Loucy (cell line): ENCODE measurements around the gene MARCHF6.

Experiments
- H2AFZ ChIP-seq: fragments of 200-600 bp; sonication (generic); 2 replicates; pipeline ENCODE4 v1.6.0; 2016; ENCODE audit warnings: antibody characterized with exemption, mild to moderate bottlenecking, low read length, moderate library complexity
- H3F3A ChIP-seq: fragments of 200-600 bp; 2 replicates; pipeline ENCODE4 v1.6.0; 2016; ENCODE audit warnings: antibody characterized with exemption, low read depth, mild to moderate bottlenecking
- H3K27me3 ChIP-seq: fragments of 200-600 bp; sonication (generic); 2 replicates; pipeline ENCODE4 v1.6.1; 2014; ENCODE audit warnings: low read length, mild to moderate bottlenecking; ENCODE audit not compliant: insufficient read depth, poor library complexity, severe bottlenecking
- H3K36me3 ChIP-seq: fragments of 200-600 bp; sonication (generic); 2 replicates; pipeline ENCODE4 v1.6.1; 2016; ENCODE audit warnings: low read length; ENCODE audit not compliant: insufficient read depth
- H3K4me1 ChIP-seq: fragments of 200-600 bp; sonication (generic); 2 replicates; pipeline ENCODE4 v1.5.1; 2014; ENCODE audit warnings: low read length, mild to moderate bottlenecking; ENCODE audit not compliant: insufficient read depth, poor library complexity, severe bottlenecking
- H3K4me2 ChIP-seq: fragments of 200-600 bp; sonication (generic); 2 replicates; pipeline ENCODE4 v1.6.0; 2014; ENCODE audit warnings: antibody characterized with exemption, low read length, low read depth, mild to moderate bottlenecking; ENCODE audit not compliant: poor library complexity, severe bottlenecking
- H3K4me3 ChIP-seq: fragments of 200-600 bp; sonication (generic); 2 replicates; pipeline ENCODE4 v1.5.1; 2014; ENCODE audit warnings: low read length, mild to moderate bottlenecking, mixed read lengths; ENCODE audit not compliant: poor library complexity, severe bottlenecking
- H3K79me2 ChIP-seq: fragments of 200-600 bp; sonication (generic); 2 replicates; pipeline ENCODE4 v1.6.1; 2014; ENCODE audit warnings: low read length; ENCODE audit not compliant: insufficient read depth
- H3K9ac ChIP-seq: fragments of 200-600 bp; sonication (generic); 2 replicates; pipeline ENCODE4 v1.6.0; 2014; ENCODE audit warnings: mild to moderate bottlenecking, low read depth, low read length, moderate library complexity; ENCODE audit not compliant: poor library complexity, severe bottlenecking
- H3K9me2 ChIP-seq: fragments of 200-600 bp; sonication (generic); replicated peaks from 2 replicates; pipeline ENCODE4 v1.6.1; 2016; ENCODE audit warnings: low read depth, low read length, mixed read lengths
- H3K9me3 ChIP-seq: fragments of 200-600 bp; sonication (generic); 2 replicates; pipeline ENCODE4 v1.6.1; 2014; ENCODE audit warnings: mild to moderate bottlenecking, antibody characterized with exemption, low read length, low read depth; ENCODE audit not compliant: insufficient read depth
- H4K20me1 ChIP-seq: fragments of 200-600 bp; sonication (generic); 2 replicates; pipeline ENCODE4 v1.6.0; 2014; ENCODE audit warnings: antibody characterized with exemption, low read length, mild to moderate bottlenecking; ENCODE audit not compliant: insufficient read depth, poor library complexity, severe bottlenecking
- CTCF ChIP-seq: fragments of 200-600 bp; sonication (generic); conservative IDR thresholded peaks from 2 replicates; pipeline ENCODE4 v1.5.1; 2014; ENCODE audit warnings: mild to moderate bottlenecking, antibody characterized with exemption, low read length
- EZH2phosphoT487 ChIP-seq: fragments of 200-600 bp; IDR thresholded peaks from 2 replicates; pipeline ENCODE4 v1.6.1; 2018; ENCODE audit warnings: antibody characterized with exemption, mild to moderate bottlenecking, moderate library complexity, borderline replicate concordance

MARCHF6 gene

DNA sequence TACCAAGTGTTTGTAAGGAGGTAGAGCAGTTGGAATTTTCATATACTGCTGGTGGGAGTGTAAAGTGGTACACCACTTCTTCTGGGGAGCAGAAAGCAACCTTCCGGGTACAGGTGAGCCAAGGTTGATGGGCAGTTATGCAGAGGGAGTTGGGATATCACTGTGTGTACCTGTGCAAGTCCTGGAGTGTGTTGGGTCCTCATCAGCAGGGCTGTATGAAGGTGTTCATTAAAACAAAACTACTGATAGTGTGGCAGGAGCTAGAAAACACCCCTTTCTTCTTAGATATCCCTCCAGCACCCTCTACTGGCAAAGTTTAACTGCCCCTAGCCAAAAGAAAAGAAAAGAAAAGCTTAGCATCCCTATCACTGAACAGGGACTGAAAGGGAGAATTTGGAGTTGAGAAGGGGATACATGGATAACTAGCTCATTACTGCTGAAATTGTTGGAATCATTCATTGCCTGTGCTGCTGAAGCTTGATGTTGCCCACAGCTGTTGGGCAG lies 10.7 kb downstream of the MARCHF6 start:
- no peaks in the 10 kb centered on the region for H3K36me3 ChIP-seq
- H3K4me2 ChIP-seq: no peak overlapping the region
- no peaks in the 10 kb centered on the region for H3K9me3 ChIP-seq
- no peak overlapping the region for H3K4me3 ChIP-seq
- H2AFZ ChIP-seq: no peak overlapping the region
- no peaks in the 10 kb centered on the region for H3K27me3 ChIP-seq
- H3K4me1 ChIP-seq: peaks cover 17% of the 10 kb centered on the region
- H3F3A ChIP-seq: no peaks in the 10 kb centered on the region
- H3K79me2 ChIP-seq: peaks cover 100% of the 10 kb centered on the region
- H3K9me2 ChIP-seq: no peaks in the 10 kb centered on the region
- peaks cover 98% of the 10 kb centered on the region for H4K20me1 ChIP-seq
- H3K9ac ChIP-seq: no peak overlapping the region
- TF ChIP-seq EZH2phosphoT487: no peak
- peak; percentile 54 for TF ChIP-seq CTCF

GRCh38 chr5:10365782-10366181 lies 12.3 kb downstream of the MARCHF6 start:
- H3K9me2 ChIP-seq: no peaks in the 10 kb centered on the region
- H3K4me1 ChIP-seq: peaks cover 12% of the 10 kb centered on the region
- H3K36me3 ChIP-seq: no peaks in the 10 kb centered on the region
- H4K20me1 ChIP-seq: peaks cover 98% of the 10 kb centered on the region
- H3K9ac ChIP-seq: no peak overlapping the region
- H3K4me3 ChIP-seq: no peak overlapping the region
- no peaks in the 10 kb centered on the region for H3K27me3 ChIP-seq
- H2AFZ ChIP-seq: no peak overlapping the region
- peaks cover 99% of the 10 kb centered on the region for H3K79me2 ChIP-seq
- TF ChIP-seq CTCF (no peak), EZH2phosphoT487 (no peak)
- no peaks in the 10 kb centered on the region for H3K9me3 ChIP-seq
- no peak overlapping the region for H3K4me2 ChIP-seq
- no peaks in the 10 kb centered on the region for H3F3A ChIP-seq

GRCh38 chr5:10366310-10367272 lies 13.1 kb downstream of the MARCHF6 start:
- Histone ChIP-seq H3K9ac (no peak overlapping the region), H3K9me3 (no peaks in the 10 kb centered on the region), H2AFZ (no peak overlapping the region), H3K27me3 (no peaks in the 10 kb centered on the region), H3K79me2 (peaks cover 99% of the 10 kb centered on the region), H3F3A (no peaks in the 10 kb centered on the region), H3K9me2 (no peaks in the 10 kb centered on the region), H3K4me3 (no peak overlapping the region), H3K4me2 (no peak overlapping the region), H3K36me3 (no peaks in the 10 kb centered on the region), H4K20me1 (peaks cover 98% of the 10 kb centered on the region), H3K4me1 (peaks cover 10% of the 10 kb centered on the region)
- TF ChIP-seq EZH2phosphoT487 (no peak), CTCF (no peak)
